GM12872 (cell line): Measurements from ENCODE around the gene EPS15.

ENCODE experiments used
- CTCF ChIP-seq: IDR thresholded peaks from 3 replicates; pipeline ENCODE4 v1.5.1; 2011; ENCODE audit warnings: low read depth, mild to moderate bottlenecking, low read length, moderate library complexity; ENCODE audit not compliant: insufficient read depth

The EPS15 gene

GRCh38 chr1:51416910-51417309 is 102.2 kb downstream of the EPS15 start:
- TF ChIP-seq CTCF = no peak

- TF ChIP-seq CTCF = no peak
These were observed 103.1 kb downstream of the EPS15 start for GRCh38 chr1:51415963-51416362.

- no peak for TF ChIP-seq CTCF
These were observed 104.3 kb downstream of the EPS15 start for GRCh38 chr1:51414811-51415210.

GRCh38 chr1:51410568-51411460 is 108.3 kb downstream of the EPS15 start:
- no peak for TF ChIP-seq CTCF

- TF ChIP-seq CTCF = no peak
These were observed 126.8 kb downstream of the EPS15 start for GRCh38 chr1:51392241-51392640.

GRCh38 chr1:51385776-51386175 is 133.3 kb downstream of the EPS15 start:
- TF ChIP-seq CTCF = no peak

GRCh38 chr1:51381964-51382363 is 137.1 kb downstream of the EPS15 start:
- no peak for TF ChIP-seq CTCF

- TF ChIP-seq CTCF = no peak
These were observed 138.1 kb downstream of the EPS15 start for GRCh38 chr1:51380936-51381335.
